K562 (cell line): Measurements from ENCODE around the gene CHDH. TPM values are rescaled to one million over a fixed set of nuclear protein-coding genes. Genes with fewer than 3 reads are reported as not detected.

Source experiments
- ATAC-seq: fragments of 200-7000 bp; cut with Tn5 transposase; 3 replicates; pipeline ENCODE4 v1.9.1; 2020; ENCODE audit warnings: moderate library complexity
- BruUV-seq: library from RNA; stranded (reverse); fragments of 400-500 nt; replicated peaks from 2 replicates; lab custom pipeline; 2021; lab: Mats Ljungman, UMichigan
- CTCF ChIA-PET: fragments of 300-600 bp; formaldehyde crosslinking; extraction: SDS; loops from one replicate; lab custom pipeline; 2021; ENCODE audit warnings: low intra/inter-chr PET ratio; lab: Yijun Ruan, JAX
- POLR2A ChIA-PET: fragments of 300-600, 350-650 bp; sonication (Branson Sonifier 250); formaldehyde crosslinking; extraction: SDS; loops from one replicate; lab custom pipeline; 2021; ENCODE audit warnings: antibody characterized with exemption, inconsistent platforms; lab: Yijun Ruan, JAX
- DNase-seq, 4 experiments: peaks; one replicate each; pipeline versions ENCODE4 v3.0.0 to v3.0.0-alpha.2; 2011 to 2018; ENCODE audit warnings: low spot score in 3 of 4, mixed read lengths in 3 of 4; ENCODE audit errors: extremely low read depth in 1 of 4
- FAIRE-seq: peaks from 2 replicates; lab custom pipeline; 2011; peaks lifted over from hg19 to GRCh38; lab: Jason Lieb, UNC
- H2AFZ ChIP-seq: 2 replicates; pipeline ENCODE4 v1.6.0; 2011; ENCODE audit warnings: low read depth, low read length, control low read depth, inconsistent platforms
- H3K27ac ChIP-seq: fragments of 200-600 bp; 3 replicates; pipeline ENCODE4 v1.8.0; 2011; ENCODE audit warnings: low read depth, mild to moderate bottlenecking, control low read depth, inconsistent platforms, low read length, moderate library complexity, mixed read lengths; ENCODE audit errors: extremely low read depth
- H3K27me3 ChIP-seq, 2 experiments: fragments of 300-600 bp in 1 of 2; 2 replicates in 1 of 2; 3 replicates in 1 of 2; pipeline versions ENCODE4 v1.6.0 to v1.8.0; 2011; ENCODE audit warnings: inconsistent platforms in 2 of 2, low read length in 2 of 2, mild to moderate bottlenecking in 1 of 2, mixed read lengths in 1 of 2, moderate library complexity in 1 of 2; ENCODE audit not compliant: control insufficient read depth in 2 of 2, insufficient read depth in 2 of 2
- H3K36me3 ChIP-seq: fragments of 300-600 bp; 3 replicates; pipeline ENCODE4 v1.8.0; 2011; ENCODE audit warnings: mild to moderate bottlenecking, low read length, inconsistent platforms; ENCODE audit not compliant: control insufficient read depth, insufficient read depth
- H3K4me1 ChIP-seq, 2 experiments: fragments of 200-600 bp in 1 of 2; replicated peaks in 1 of 2; 2 replicates in 1 of 2; 3 replicates in 1 of 2; pipeline versions ENCODE4 v1.5.1 to v1.8.0; 2011; ENCODE audit warnings: inconsistent platforms in 2 of 2, low read length in 2 of 2, mild to moderate bottlenecking in 1 of 2, mixed read lengths in 1 of 2, moderate library complexity in 1 of 2; ENCODE audit not compliant: control insufficient read depth in 2 of 2, insufficient read depth in 2 of 2
- H3K4me2 ChIP-seq: 2 replicates; pipeline ENCODE4 v1.6.1; 2011; ENCODE audit warnings: low read length, control low read depth, inconsistent platforms, mixed read lengths; ENCODE audit not compliant: insufficient read depth
- H3K4me3 ChIP-seq: fragments of 200-600 bp; sonication (generic), shearing (Covaris generic); 2 replicates; pipeline ENCODE4 v1.5.1; 2016; ENCODE audit warnings: control low read depth, inconsistent platforms
- H3K79me2 ChIP-seq: fragments of 200-600 bp; 3 replicates; pipeline ENCODE4 v1.8.0; 2011; ENCODE audit warnings: low read length, inconsistent platforms; ENCODE audit not compliant: control insufficient read depth, insufficient read depth
- H3K9ac ChIP-seq, 2 experiments: 2 replicates each; pipeline versions ENCODE4 v1.6.0 to v1.6.1; 2011; ENCODE audit warnings: low read depth in 2 of 2, low read length in 2 of 2, control low read depth in 1 of 2, inconsistent platforms in 1 of 2, mild to moderate bottlenecking in 1 of 2, mixed read lengths in 1 of 2; ENCODE audit not compliant: insufficient read depth in 1 of 2
- H3K9me1 ChIP-seq: one replicate; pipeline ENCODE4 v1.6.0; 2011; ENCODE audit warnings: inconsistent platforms, mild to moderate bottlenecking, low read length, moderate library complexity; ENCODE audit not compliant: control insufficient read depth, insufficient read depth
- H3K9me3 ChIP-seq: replicated peaks from 2 replicates; pipeline ENCODE4 v1.5.1; 2011; ENCODE audit warnings: low read depth, low read length, inconsistent platforms; ENCODE audit not compliant: control insufficient read depth, insufficient read depth
- H4K20me1 ChIP-seq: replicated peaks from 2 replicates; pipeline ENCODE4 v1.6.1; 2011; ENCODE audit warnings: low read length, inconsistent platforms, mixed read lengths; ENCODE audit not compliant: control insufficient read depth, insufficient read depth
- BRF1 ChIP-seq: IDR thresholded peaks from 3 replicates; pipeline ENCODE4 v1.6.1; 2011; ENCODE audit warnings: borderline replicate concordance, mild to moderate bottlenecking; ENCODE audit not compliant: insufficient read length; ENCODE audit errors: extremely low read depth
- ELF4 ChIP-seq: fragments of 450-650 bp; formaldehyde crosslinking; IDR thresholded peaks from 2 replicates; pipeline ENCODE4 v1.4.0; 2022; ENCODE audit warnings: missing genetic modification characterization
- ELK3 ChIP-seq: fragments of 450-650 bp; formaldehyde crosslinking; IDR thresholded peaks from 2 replicates; pipeline ENCODE4 v1.4.0; 2020; ENCODE audit warnings: mild to moderate bottlenecking
- FOXK2 ChIP-seq, 2 experiments: fragments of 450-650 bp; IDR thresholded peaks in 1 of 2; conservative IDR thresholded peaks in 1 of 2; 2 replicates each; pipeline ENCODE4 v1.6.1; 2016; ENCODE audit warnings: low read depth in 2 of 2, mild to moderate bottlenecking in 1 of 2
- HOXB6 ChIP-seq: fragments of 250-450 bp; sonication (Bioruptor Pico); IDR thresholded peaks from 2 replicates; pipeline ENCODE4 v1.5.1; 2022; ENCODE audit warnings: mild to moderate bottlenecking, borderline replicate concordance
- IRF1 ChIP-seq: sonication (generic); formaldehyde crosslinking; IDR thresholded peaks from 2 replicates; pipeline ENCODE4 v1.8.0; 2022; ENCODE audit warnings: missing genetic modification reagents, mild to moderate bottlenecking, borderline replicate concordance
- PTRF ChIP-seq: fragments of 450-650 bp; IDR thresholded peaks from 2 replicates; pipeline ENCODE4 v1.6.1; 2016; ENCODE audit warnings: mild to moderate bottlenecking, missing genetic modification characterization, missing compliant biosample characterization
- RNF2 ChIP-seq: sonication (generic); IDR thresholded peaks from 2 replicates; pipeline ENCODE4 v1.6.1; 2016
- ZNF239 ChIP-seq: fragments of 250-450 bp; sonication (Bioruptor Pico); IDR thresholded peaks from 2 replicates; pipeline ENCODE4 v1.4.0; 2020; ENCODE audit warnings: mild to moderate bottlenecking
- ZNF253 ChIP-seq: fragments of 250-450 bp; sonication (Bioruptor Pico); conservative IDR thresholded peaks from 2 replicates; pipeline ENCODE4 v1.6.1; 2021; ENCODE audit warnings: mild to moderate bottlenecking
- ZNF280A ChIP-seq: fragments of 450-650 bp; IDR thresholded peaks from 2 replicates; pipeline ENCODE4 v1.6.1; 2018; ENCODE audit warnings: mild to moderate bottlenecking, low read depth; ENCODE audit not compliant: partially characterized antibody
- WGBS: fragments of 100-300 bp; shearing (Covaris generic); methylation state at CpG from one replicate; pipeline ENCODE4 v1.1.6; 2016; ENCODE audit warnings: low coverage, mixed read lengths; ENCODE audit not compliant: insufficient coverage; ENCODE audit errors: missing lambda C conversion rate; 5-methylcytosine and 5-hydroxymethylcytosine counted together
- in situ Hi-C: fragments of 300-500 bp; cut with MboI; formaldehyde crosslinking; loops from 4 replicates; pipeline ENCODE4 v1.15.0; 2018; ENCODE audit warnings: inconsistent platforms, mixed read lengths
- intact Hi-C: fragments of 100-400 bp; cut with micrococcal nuclease; formaldehyde crosslinking; loops from 2 replicates; pipeline ENCODE4 v1.14.2; 2022
- polyA plus RNA-seq, 8 experiments: library from polyadenylated mRNA; depleted of rRNA in 4 of 8; stranded (reverse) in 5 of 8; unstranded in 3 of 8; fragments of >200 nt; fragmentation: Nextera tagmentation in 2 of 8; fragmentation: Illumina TruSeq in 1 of 8; extraction: Ambion mirVana in 2 of 8; extraction: Trizol in 1 of 8; gene quantifications; 2 replicates each; pipeline versions ENCODE4 v1.2.1 to v1.2.3, GENCODE V29; 2011 to 2014; ENCODE audit warnings: inconsistent platforms in 1 of 8, missing spikeins in 1 of 8
- total RNA-seq, 7 experiments: library from RNA; depleted of rRNA in 6 of 7; stranded (reverse); fragments of >200 nt in 6 of 7; fragmentation: Illumina TruSeq in 2 of 7; extraction: Trizol in 2 of 7; gene quantifications; 2 replicates each; pipeline versions ENCODE4 v1.2.1 to v1.2.3, GENCODE V29; 2011 to 2021; ENCODE audit warnings: low replicate concordance in 1 of 7

The CHDH gene
- total and polyA plus RNA-seq, 9 of the 15 experiments (the other 6 are each of a cell fraction or from before 2014, with no cell fraction given): 0.06 to 1.9 (median 0.46) TPM

GRCh38 chr3:53865732-53866499 lies 19.7 kb upstream of the CHDH start (continued):
- no peak for TF ChIP-seq IRF1 (CRISPR knock-in tag)

GRCh38 chr3:53863145-53863544 lies 16.9 kb upstream of the CHDH start:
- Histone ChIP-seq H3K9me3 (no peaks in the 10 kb centered on the region), H3K4me3 (no peak overlapping the region), H3K36me3 (peaks cover 26% of the 10 kb centered on the region; the same call in 1 of the 3 replicates), H3K4me2 (no peak overlapping the region), H3K4me1 (no peaks in the 10 kb centered on the region), H3K9ac (no peak overlapping the region), H3K27ac (no peak overlapping the region), H2AFZ (no peak overlapping the region), H3K9me1 (no peaks in the 10 kb centered on the region), H3K27me3 (no peaks in the 10 kb centered on the region), H4K20me1 (no peaks in the 10 kb centered on the region), H3K79me2 (no peaks in the 10 kb centered on the region)
- CTCF ChIA-PET: no interaction called here
- FAIRE-seq (no peak), ATAC-seq (no peak), DNase-seq (no peak)
- no CpG with 5 or more reads among the region's 1 CpG for WGBS
- in situ Hi-C loops: no loop called here
- BruUV-seq: no TSS peak
- TF ChIP-seq FOXK2 (conservative IDR thresholded peaks at IDR 0.05 in 1 of 2, IDR thresholded peaks at IDR 0.05 in 1 of 2; ENCODE audit: low read depth in 2 of 2) (no peak), PTRF (no peak), HOXB6 (CRISPR knock-in tag) (no peak), ZNF253 (CRISPR knock-in tag) (no peak), ZNF239 (CRISPR knock-in tag) (no peak), BRF1 (no peak), ELF4 (CRISPR knock-in tag) (no peak), ELK3 (CRISPR knock-in tag) (no peak), ZNF280A (no peak), RNF2 (no peak)
- intact Hi-C loops: no loop called here
- POLR2A ChIA-PET: no interaction called here
